NCI-H1930 (cell line): ENCODE results near the gene TRIM65.
"Not testable (repeated sequence)": the region's sequence is repeated elsewhere in the genome, so short reads cannot be mapped to it uniquely, and the experiment has no call there.

Source experiments
- DNase-seq, 2 experiments: peaks; one replicate each; lab custom pipeline; 2025; lab: John Stamatoyannopoulos, UW

The TRIM65 gene

GRCh38 chr17:75895370-75896155 is 1.2 kb downstream of the TRIM65 start:
- no peak for DNase-seq

DNA sequence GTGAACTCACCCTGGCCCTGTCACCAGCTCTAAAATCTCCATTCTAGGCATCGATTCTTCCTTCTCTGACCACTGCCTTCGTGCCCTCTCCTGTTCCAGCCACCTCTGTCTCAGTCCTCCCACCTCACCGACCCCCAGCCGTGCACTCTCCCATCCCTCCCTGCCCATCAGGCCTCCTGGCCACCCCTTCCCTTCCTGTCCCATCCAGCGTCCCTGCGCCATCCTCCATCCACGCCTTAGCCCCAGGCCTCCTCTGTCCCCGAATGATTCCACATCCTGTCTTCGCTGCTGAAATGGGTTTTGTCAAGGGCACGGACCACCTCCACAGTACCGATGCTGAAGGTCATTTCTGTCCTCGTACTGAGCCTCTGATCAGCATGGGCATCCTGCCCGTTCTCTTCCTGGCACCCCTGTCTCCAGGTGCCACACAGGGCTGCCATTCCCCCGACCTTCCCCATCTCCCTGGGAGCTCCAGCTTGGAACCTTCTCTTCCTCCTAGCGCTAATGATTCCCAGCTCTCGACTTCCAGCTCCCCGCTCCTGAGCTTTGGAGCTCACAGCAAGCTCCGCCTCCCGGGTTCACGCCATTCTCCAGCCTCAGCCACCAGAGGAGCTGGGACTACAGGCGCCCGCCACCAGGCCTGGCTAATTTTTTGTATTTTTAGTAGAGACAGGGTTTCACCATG is 2.6 kb downstream of the TRIM65 start:
- no peak for DNase-seq

DNA sequence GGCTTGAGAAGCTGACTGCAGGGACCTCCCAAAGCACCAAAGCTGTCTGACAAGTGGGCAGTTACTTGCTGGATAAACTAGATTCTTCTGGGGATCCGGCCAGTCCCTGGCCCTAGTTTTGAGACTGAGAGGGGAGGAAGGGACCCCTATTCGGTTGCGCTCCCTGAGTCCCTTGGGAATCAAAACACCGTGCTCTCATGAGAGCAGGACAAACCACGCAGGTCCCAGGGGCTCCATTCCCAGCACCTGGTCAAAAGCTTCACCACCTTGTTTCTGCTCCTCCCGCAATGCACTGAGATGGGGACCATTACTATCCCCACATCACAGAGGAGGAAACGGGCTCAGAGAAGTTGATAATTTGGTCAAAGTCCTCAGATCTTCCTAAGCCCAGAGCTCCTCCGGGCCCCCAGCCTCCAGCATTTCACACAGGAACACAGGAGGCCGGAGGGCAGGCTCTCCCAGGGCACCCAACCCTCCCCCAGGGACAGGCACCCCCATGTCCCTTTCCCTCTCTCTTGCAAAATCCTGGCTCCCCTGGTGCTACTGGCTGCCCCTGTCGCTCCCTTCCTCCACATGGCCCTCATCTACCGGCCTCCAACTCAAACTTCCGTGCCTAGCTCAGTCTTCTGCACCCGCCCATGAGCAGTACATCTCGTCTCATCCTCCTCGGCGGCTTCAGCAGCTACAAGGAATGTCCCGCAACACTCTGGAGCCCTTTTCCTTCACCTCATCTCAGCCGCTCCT is 3.3 kb downstream of the TRIM65 start:
- DNase-seq: no peak

- no peak for DNase-seq
Observed at GRCh38 chr17:75892556-75893224, 4.1 kb downstream of the TRIM65 start.

DNA sequence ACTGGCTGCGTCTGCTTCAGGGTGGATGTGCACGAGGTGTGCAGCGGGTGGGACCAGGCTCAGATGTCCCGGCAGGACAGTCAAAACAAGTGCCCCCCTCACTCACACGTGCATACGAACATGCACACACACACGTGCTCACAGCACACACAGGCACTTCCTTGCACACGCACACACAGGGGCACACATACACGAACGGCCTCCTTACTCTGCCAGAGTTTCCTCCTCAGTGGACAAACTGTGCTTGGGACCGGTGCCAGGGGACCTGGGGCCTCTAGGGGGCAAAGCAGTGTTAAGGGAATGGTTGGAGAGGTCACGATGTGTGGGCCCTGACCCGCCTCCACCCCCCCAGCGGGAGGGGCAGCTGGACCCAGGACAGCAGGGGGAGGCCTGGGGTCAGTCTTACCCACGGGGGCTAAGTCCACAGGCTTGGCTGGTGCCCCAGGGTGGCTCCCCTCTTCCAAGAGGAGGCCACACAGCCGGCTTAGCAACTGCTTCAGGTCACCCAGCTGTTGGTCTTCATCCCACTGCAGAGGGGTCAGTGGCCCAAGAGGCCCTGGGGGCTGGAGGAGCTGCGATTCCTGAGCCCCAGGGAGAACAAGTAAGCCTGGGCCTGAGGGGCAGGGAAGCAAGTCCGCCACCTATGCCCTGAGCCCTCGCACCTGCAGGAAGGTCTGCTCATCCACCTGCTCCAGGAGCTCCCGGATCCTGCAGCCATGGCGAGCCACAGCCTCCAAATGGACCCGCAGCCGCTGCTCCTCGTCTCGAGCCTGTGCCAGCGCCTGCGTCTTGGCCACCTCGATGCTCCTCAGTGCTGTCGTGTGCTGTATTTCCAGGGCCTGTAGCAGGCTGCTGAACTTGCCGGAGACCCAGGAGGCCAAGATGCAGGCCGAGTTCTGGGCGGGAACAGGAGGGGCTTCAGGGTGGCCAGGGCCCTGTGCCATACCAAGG is 4.9 kb downstream of the TRIM65 start:
- DNase-seq: no peak

- DNase-seq: no peak
Observed at GRCh38 chr17:75891022-75891604, 5.6 kb downstream of the TRIM65 start.

DNA sequence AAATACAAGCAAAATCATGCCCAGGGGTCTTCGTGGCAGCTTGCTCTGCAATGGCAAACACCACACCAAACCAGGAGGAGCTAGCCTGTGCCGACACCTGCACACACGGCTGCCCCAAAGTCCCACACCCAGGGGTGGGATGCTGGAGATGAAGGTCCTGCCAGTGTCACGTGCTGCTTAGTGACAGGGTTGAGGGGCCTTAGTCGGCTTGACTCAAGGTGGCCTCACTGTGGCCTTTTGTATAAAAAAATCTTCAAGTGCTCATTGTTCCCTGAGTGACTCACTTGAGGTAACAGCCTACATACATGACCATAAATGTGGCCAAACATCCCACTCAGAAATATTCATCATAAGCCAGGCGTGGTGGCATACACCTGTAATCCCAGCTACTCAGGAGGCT is 7.3 kb downstream of the TRIM65 start:
- no peak for DNase-seq

DNA sequence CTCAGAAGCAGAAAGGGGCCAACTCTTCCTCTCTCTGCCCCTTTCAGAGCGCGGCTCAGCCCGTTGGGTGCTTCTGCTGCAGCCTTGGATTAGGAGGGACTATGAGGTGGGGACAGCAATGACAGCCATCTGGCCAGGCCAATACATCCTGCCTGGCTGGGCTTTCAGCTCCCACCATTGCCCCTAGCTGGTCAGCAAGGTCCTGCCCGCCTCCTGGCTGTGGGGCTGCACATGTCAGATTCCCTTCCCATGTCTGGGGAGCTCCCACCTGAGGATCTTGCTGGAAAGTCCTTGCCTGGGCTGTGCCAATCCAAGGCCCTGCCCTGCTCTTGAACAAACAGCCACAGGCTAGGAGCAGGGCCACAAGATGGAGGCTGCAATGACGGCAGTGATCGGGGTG is 8.3 kb downstream of the TRIM65 start:
- DNase-seq: no peak

DNA sequence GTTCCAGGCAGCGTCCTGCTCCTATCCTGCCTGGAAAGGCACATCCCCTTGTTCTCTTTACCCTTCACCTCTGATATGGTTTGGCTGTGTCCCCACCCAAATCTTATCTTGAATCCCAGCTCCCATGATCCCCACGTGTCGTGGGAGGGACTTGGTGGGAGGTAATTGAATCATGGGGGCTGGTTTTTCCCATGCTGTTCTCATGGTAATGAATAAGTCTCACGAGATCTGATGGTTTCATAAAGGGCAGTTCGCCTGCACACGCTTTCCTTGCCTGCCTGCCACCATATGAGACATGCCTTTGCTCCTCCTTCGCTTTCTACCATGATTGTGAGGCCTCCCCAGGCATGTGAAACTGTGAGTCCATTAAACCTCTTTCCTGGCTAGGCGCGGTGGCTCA is 10.9 kb downstream of the TRIM65 start:
- not testable (repeated sequence) for DNase-seq

GRCh38 chr17:75885431-75885830 is 11.3 kb downstream of the TRIM65 start:
- no peak for DNase-seq

GRCh38 chr17:75881678-75882454 is 14.9 kb downstream of the TRIM65 start:
- no peak for DNase-seq

DNA sequence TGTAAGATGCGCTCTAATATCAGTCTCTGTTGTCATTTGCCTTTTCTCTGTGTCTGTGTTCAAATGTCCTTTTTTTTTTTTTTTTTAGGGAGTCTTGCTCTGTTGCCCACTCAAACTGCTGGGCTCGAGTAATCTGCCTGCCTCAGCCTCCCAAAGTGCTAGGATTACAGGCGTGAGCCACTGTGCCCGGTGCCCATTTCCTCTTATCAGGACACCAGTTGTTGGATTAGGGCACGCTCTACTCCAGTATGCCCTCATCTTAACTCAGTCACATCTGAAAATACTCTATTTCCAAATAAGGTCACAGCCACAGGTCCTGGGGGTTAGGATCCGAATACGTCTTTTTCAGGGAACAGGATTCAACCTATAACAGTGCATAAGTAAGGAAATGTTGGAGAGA is 16.5 kb downstream of the TRIM65 start:
- no peak for DNase-seq

GRCh38 chr17:75878174-75878998 is 18.4 kb downstream of the TRIM65 start, which contains the start of gene TRIM47:
TSS of gene TRIM47 (minus strand) at chr17:75878581. CDS start at chr17:75878548, 33 bp downstream.
- peak in 1 of 2 experiments; percentile 21 for DNase-seq

DNA sequence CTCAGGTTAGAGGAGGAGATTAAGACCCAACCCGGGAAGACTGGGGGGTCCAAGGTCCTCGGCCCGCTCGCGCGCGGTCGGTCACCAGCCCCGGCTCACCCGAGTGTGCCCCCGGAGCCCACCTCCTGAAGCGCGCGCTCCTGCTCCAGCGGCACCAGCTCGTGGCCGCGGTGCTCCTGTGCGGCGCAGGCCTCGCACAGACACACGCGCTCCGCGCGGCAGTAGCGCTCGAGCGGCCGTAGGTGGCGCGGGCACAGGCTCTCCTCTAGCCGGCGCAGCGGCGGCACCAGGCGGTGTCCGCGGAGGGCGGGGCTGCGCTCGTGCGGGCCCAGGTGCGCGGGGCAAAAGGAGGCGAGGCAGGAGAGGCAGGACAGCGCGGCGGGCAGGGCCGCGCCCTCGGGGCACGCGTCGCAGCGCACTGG is 19.0 kb downstream of the TRIM65 start:
- DNase-seq: peak; percentile 75 to 85

DNA sequence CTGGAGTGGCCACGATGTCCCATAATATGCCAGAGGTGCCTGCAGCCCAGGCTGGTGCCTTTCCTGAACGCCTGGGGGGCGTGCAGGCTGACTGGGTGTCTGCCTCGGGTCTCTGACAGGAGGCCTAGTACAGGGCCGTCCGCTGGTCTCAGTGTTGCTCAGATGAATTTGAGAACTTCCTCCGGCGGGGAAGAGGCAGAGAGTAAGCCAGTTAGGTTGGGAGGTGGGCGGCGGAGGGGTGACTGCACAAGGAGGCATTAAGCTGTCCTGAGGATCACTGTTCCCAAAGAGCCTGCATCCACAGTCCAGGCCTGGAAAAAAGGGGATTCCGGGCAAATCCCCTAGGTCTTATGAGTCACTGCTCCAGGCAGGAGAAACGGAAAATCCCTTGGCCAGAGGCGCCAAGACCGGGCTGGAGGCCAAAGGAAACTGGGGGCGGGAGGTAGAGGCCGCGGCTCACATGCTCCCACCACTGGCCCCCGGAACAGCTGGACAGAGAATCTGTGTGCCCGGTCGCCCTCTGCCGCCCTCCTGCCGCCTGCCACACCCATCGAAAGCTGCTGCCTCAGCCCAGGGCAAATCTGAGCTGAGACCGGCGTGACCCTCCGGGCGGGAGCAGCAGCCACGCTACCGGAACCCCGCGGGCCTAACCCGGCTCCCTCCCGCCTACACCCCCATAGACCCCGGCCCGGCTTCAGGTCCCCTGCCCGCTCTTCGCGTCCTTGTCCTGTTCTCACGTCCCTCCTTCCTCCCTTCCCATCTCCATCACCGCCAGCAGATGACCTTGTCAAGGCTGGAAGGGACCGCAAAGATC is 19.6 kb downstream of the TRIM65 start:
- DNase-seq: no peak

DNA sequence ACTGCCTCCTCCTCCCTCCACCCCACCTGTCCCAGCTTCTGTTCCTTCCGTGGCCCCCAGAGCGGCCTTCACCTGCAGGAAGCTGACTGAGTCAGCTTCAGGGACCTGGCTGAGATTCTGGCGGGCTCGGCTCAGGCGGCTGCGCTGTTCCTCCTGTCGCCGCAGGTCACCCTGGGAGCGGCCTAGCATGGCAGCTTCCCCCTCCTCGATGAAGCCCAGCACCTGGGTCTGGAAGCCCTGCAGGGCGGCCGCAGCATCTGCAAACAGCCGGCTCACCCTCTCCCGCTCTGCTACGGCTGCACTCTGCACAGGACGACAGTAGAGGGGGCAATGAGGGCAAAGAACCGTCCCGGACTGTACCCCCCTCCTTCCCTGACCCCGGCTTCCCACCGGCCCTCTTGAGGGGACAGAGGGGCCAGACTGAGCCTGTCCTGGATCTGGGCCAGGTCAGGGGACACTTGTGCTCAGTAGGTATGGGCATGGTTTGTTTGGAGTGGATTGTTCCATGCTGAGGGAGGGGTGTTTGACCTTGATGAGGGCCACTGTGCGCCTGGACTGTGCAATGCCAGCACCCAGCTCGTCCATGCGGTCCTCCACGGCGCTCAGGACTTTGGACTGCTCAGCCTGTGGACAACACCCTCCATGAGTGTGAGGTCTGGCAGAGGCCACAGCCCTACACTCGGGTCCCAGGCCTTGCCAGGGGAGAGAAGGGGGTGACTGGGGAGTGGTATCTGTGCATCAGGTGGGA is 20.4 kb downstream of the TRIM65 start:
- no peak for DNase-seq

DNA sequence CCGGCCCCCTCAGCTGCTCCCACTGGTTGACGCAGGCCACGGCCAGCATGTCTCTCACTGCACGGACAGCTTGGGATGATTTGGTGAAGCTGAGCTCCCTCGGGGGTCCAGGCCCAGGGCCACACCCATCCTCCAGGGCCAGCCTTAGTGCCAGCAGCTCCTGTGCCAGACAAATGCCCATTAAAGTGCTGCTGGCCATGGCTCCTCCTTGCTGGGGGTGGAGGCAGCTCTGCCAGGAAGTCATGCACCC is 20.9 kb downstream of the TRIM65 start:
- DNase-seq: no peak
